CD8-positive, alpha-beta memory T cell (primary cell): ENCODE data around the gene UFC1. TPM values are rescaled to one million over a fixed set of nuclear protein-coding genes. Genes with fewer than 3 reads are reported as not detected.

Source experiments
- CTCF ChIA-PET: fragments of 350-600 bp; sonication (Branson Sonifier 250); formaldehyde crosslinking; loops from one replicate; lab custom pipeline; 2021; ENCODE audit warnings: antibody characterized with exemption; lab: Charles Lee
- POLR2A ChIA-PET: fragments of 350-600 bp; sonication (Branson Sonifier 250); formaldehyde crosslinking; loops from one replicate; lab custom pipeline; 2021; ENCODE audit warnings: antibody characterized with exemption; lab: Charles Lee
- DNase-seq, 5 donors: peaks; one replicate each; pipeline versions ENCODE4 v3.0.0 to v3.0.0-alpha.2; 2020 to 2022; ENCODE audit warnings: mixed read lengths in 1 of 5
- H3K27ac ChIP-seq: one replicate; pipeline ENCODE4 v1.7.0; 2013; ENCODE audit warnings: low read depth, mild to moderate bottlenecking, low read length, moderate library complexity
- H3K27me3 ChIP-seq: 2 replicates; pipeline ENCODE4 v1.7.0; 2013; ENCODE audit warnings: low read length, mild to moderate bottlenecking; ENCODE audit not compliant: insufficient read depth, poor library complexity, severe bottlenecking
- H3K36me3 ChIP-seq: 2 replicates; pipeline ENCODE4 v1.7.0; 2013; ENCODE audit warnings: mild to moderate bottlenecking, low read length, moderate library complexity; ENCODE audit not compliant: insufficient read depth
- H3K4me1 ChIP-seq: 2 replicates; pipeline ENCODE4 v1.7.0; 2013; ENCODE audit warnings: mild to moderate bottlenecking, low read length, moderate library complexity; ENCODE audit not compliant: insufficient read depth
- H3K4me3 ChIP-seq: 2 replicates; pipeline ENCODE4 v1.7.0; 2013; ENCODE audit warnings: mild to moderate bottlenecking, low read length
- H3K9me3 ChIP-seq: 2 replicates; pipeline ENCODE4 v1.7.0; 2013; ENCODE audit warnings: mild to moderate bottlenecking, low read length
- H3K27ac Mint-ChIP-seq, 8 donors: one replicate each; pipeline ENCODE4 v1.8.0; 2020 to 2021; ENCODE audit warnings: mixed read lengths in 8 of 8, mild to moderate bottlenecking in 6 of 8, inconsistent platforms in 3 of 8, moderate library complexity in 3 of 8
- H3K27me3 Mint-ChIP-seq, 2 donors: one replicate each; pipeline ENCODE4 v1.8.0; 2020 to 2021; ENCODE audit warnings: mixed read lengths in 2 of 2, mild to moderate bottlenecking in 1 of 2, moderate library complexity in 1 of 2
- H3K36me3 Mint-ChIP-seq, 3 donors: one replicate each; pipeline ENCODE4 v1.8.0; 2020 to 2021; ENCODE audit warnings: mixed read lengths in 3 of 3, inconsistent platforms in 1 of 3, mild to moderate bottlenecking in 1 of 3
- H3K4me1 Mint-ChIP-seq, 3 donors: one replicate each; pipeline ENCODE4 v1.8.0; 2020 to 2021; ENCODE audit warnings: mixed read lengths in 3 of 3, inconsistent platforms in 1 of 3, mild to moderate bottlenecking in 1 of 3
- H3K4me3 Mint-ChIP-seq, 7 donors: one replicate each; pipeline ENCODE4 v1.8.0; 2020 to 2021; ENCODE audit warnings: mixed read lengths in 7 of 7, mild to moderate bottlenecking in 6 of 7, moderate library complexity in 4 of 7, inconsistent platforms in 2 of 7
- H3K9me3 Mint-ChIP-seq, 5 donors: one replicate each; pipeline ENCODE4 v1.8.0; 2020 to 2022; ENCODE audit warnings: mixed read lengths in 5 of 5, mild to moderate bottlenecking in 3 of 5, moderate library complexity in 2 of 5, inconsistent platforms in 1 of 5
- polyA plus RNA-seq: library from polyadenylated mRNA; unstranded; fragments of 300-500 nt; fragmentation: Illumina TruSeq; gene quantifications from one replicate; pipeline ENCODE4 v1.2.3, GENCODE V29; 2021
- total RNA-seq, 2 experiments: library from RNA; stranded (reverse); gene quantifications; one replicate each; pipeline ENCODE4 v1.2.3, GENCODE V29; 2021

UFC1 gene
- 100 to 1,000 TPM; 109 to 118 TPM for total RNA-seq
- 174 TPM for polyA plus RNA-seq

GRCh38 chr1:161153682-161154337 is at the start of gene UFC1:
Gene UFC1 (plus strand): TSS chr1:161153978. CDS start chr1:161153998, 20 bp downstream.
- Mint-ChIP-seq H3K4me3 (peak within 1 kb of the TSS; percentile 98 to 100 (median 98)), H3K27me3 (no peaks in the 10 kb centered on the region), H3K9me3 (no peaks in the 10 kb centered on the region), H3K36me3 (peaks cover 0 to 33% (median 7%) of the 10 kb centered on the region in 3 donors), H3K27ac (peak within 1 kb of the TSS; percentile 98 to 100 (median 100)), H3K4me1 (peaks cover 25 to 44% (median 34%) of the 10 kb centered on the region in 3 donors)
- Histone ChIP-seq H3K4me1 (peaks cover 14% of the 10 kb centered on the region), H3K9me3 (no peaks in the 10 kb centered on the region), H3K36me3 (no peaks in the 10 kb centered on the region), H3K4me3 (peak within 1 kb of the TSS; percentile 87), H3K27ac (peak within 1 kb of the TSS; percentile 98), H3K27me3 (no peaks in the 10 kb centered on the region)
- CTCF ChIA-PET = interaction anchor here (0.7 to 6.4 kb wide), 8 partner anchors 12 to 154 kb away, joined by 3 to 44 read pairs (median 4); partner anchors contain the start of genes ARHGAP30, B4GALT3, PPOX and TOMM40L
- DNase-seq = peak; percentile 68 to 90 (median 88)
- POLR2A ChIA-PET = interaction anchor here (0.6 to 2.2 kb wide), 12 partner anchors 12 to 160 kb away, joined by 3 to 17 read pairs (median 4); partner anchors contain the start of genes ARHGAP30, B4GALT3, DEDD and NDUFS2

DNA sequence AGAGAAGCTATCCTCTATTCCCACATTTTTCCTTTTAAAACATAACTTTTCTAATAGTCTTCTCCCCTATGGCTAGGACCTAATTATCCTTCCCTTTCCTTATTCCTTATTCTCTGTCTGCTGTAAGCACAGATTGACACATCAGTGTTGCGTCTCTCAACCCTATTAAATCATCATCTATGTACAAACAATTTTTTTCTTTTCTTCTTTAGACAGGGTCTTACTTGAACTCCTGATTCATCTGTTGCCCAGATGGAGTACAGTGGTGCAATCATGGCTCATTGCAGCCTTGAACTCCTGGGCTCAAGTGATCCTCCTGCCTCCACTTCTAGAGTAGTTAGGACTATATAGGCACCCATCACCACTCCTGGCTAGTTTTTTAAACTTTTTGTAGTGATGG is 47.3 kb upstream of the UFC1 start:
- Mint-ChIP-seq H3K4me3 (no peak overlapping the region), H3K9me3 (no peaks in the 10 kb centered on the region), H3K36me3 (peaks cover 0 to 39% (median 11%) of the 10 kb centered on the region in 3 donors), H3K27me3 (no peaks in the 10 kb centered on the region), H3K27ac (peak overlapping the region in 3 of 8 donors; percentile 69 to 93 (median 70)), H3K4me1 (peaks cover 19 to 34% (median 31%) of the 10 kb centered on the region in 3 donors)
- Histone ChIP-seq H3K9me3 (no peaks in the 10 kb centered on the region), H3K27ac (no peak overlapping the region), H3K36me3 (peaks cover 7% of the 10 kb centered on the region), H3K4me3 (no peak overlapping the region), H3K4me1 (no peaks in the 10 kb centered on the region), H3K27me3 (no peaks in the 10 kb centered on the region)
- CTCF ChIA-PET = interaction anchor here (2.2 kb wide), 1 partner anchor 9 kb away, joined by 12 read pairs; the partner anchor contains the start of gene KLHDC9
- POLR2A ChIA-PET = no interaction called here
- no peak for DNase-seq

GRCh38 chr1:161111117-161111516 is 42.7 kb upstream of the UFC1 start:
- no peak for DNase-seq
- H3K4me1 Mint-ChIP-seq = peaks cover 43 to 63% (median 59%) of the 10 kb centered on the region in 3 donors
- Histone ChIP-seq H3K9me3 (no peaks in the 10 kb centered on the region), H3K4me3 (no peak overlapping the region), H3K27ac (no peak overlapping the region), H3K4me1 (peaks cover 18% of the 10 kb centered on the region), H3K27me3 (no peaks in the 10 kb centered on the region), H3K36me3 (no peaks in the 10 kb centered on the region)
- ChIA-PET POLR2A (interaction anchor here (0.5 kb wide), 1 partner anchor 55 kb away, joined by 3 read pairs; no protein-coding TSS in a partner anchor), CTCF (no interaction called here)
- H3K9me3 Mint-ChIP-seq = no peaks in the 10 kb centered on the region
- H3K4me3 Mint-ChIP-seq = no peak overlapping the region
- H3K27ac Mint-ChIP-seq = no peak overlapping the region
- H3K27me3 Mint-ChIP-seq = no peaks in the 10 kb centered on the region
- H3K36me3 Mint-ChIP-seq = peaks cover 0 to 35% (median 8%) of the 10 kb centered on the region in 3 donors

DNA sequence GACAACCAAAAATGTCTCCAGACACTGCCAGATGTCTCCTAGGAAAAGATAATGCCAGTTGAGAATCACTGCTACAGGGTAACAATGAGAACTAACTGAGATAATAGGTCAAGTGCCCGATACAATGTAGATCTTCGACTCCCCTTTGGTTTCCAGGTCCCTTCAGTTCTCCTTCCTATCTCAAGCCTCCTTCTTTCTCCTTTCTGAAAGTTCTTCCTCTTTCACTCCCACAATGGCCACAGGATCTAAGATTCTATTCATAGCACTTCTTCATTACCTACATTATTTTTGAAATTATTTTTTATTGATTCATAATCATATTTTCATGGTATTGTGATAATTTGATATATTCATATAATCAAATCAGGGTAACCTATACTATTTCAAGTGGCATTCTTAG is 42.3 kb upstream of the UFC1 start:
- POLR2A ChIA-PET = interaction anchor here (0.5 kb wide), 1 partner anchor 54 kb away, joined by 3 read pairs; no protein-coding TSS in a partner anchor
- Mint-ChIP-seq H3K27ac (peak overlapping the region in 2 of 8 donors; percentile 42 to 48), H3K4me1 (peaks cover 43 to 63% (median 59%) of the 10 kb centered on the region in 3 donors), H3K4me3 (no peak overlapping the region), H3K27me3 (no peaks in the 10 kb centered on the region), H3K36me3 (peaks cover 0 to 33% (median 5%) of the 10 kb centered on the region in 3 donors), H3K9me3 (no peaks in the 10 kb centered on the region)
- H3K9me3 ChIP-seq = no peaks in the 10 kb centered on the region
- no peak overlapping the region for H3K4me3 ChIP-seq
- H3K36me3 ChIP-seq = no peaks in the 10 kb centered on the region
- DNase-seq = no peak
- peaks cover 22% of the 10 kb centered on the region for H3K4me1 ChIP-seq
- CTCF ChIA-PET = interaction anchor here (1.5 kb wide), 1 partner anchor 14 kb away, joined by 5 read pairs; the partner anchor contains the start of gene KLHDC9
- H3K27ac ChIP-seq = no peak overlapping the region
- no peaks in the 10 kb centered on the region for H3K27me3 ChIP-seq

- CTCF ChIA-PET = interaction anchor here (1.2 kb wide), 1 partner anchor 116 kb away, joined by 3 read pairs; no protein-coding TSS in a partner anchor
- Mint-ChIP-seq H3K9me3 (no peaks in the 10 kb centered on the region), H3K4me1 (peaks cover 56 to 80% (median 69%) of the 10 kb centered on the region in 3 donors), H3K27me3 (no peaks in the 10 kb centered on the region), H3K27ac (peak overlapping the region in 7 of 8 donors; percentile 1 to 94 (median 29)), H3K4me3 (no peak overlapping the region), H3K36me3 (peaks cover 0 to 37% (median 5%) of the 10 kb centered on the region in 3 donors)
- Histone ChIP-seq H3K27me3 (no peaks in the 10 kb centered on the region), H3K4me3 (no peak overlapping the region), H3K27ac (no peak overlapping the region), H3K36me3 (no peaks in the 10 kb centered on the region), H3K4me1 (peaks cover 37% of the 10 kb centered on the region), H3K9me3 (no peaks in the 10 kb centered on the region)
- POLR2A ChIA-PET = no interaction called here
- no peak for DNase-seq
These were observed 39.9 kb upstream of the UFC1 start for GRCh38 chr1:161113915-161114314.

- CTCF ChIA-PET = interaction anchor here (1.2 kb wide), 1 partner anchor 117 kb away, joined by 3 read pairs; no protein-coding TSS in a partner anchor
- H3K4me3 Mint-ChIP-seq = no peak overlapping the region
These were observed 39.2 kb upstream of the UFC1 start for GRCh38 chr1:161114556-161114955.

GRCh38 chr1:161115132-161115711 is 38.6 kb upstream of the UFC1 start:
- Histone ChIP-seq H3K4me1 (peaks cover 50% of the 10 kb centered on the region), H3K36me3 (no peaks in the 10 kb centered on the region), H3K27me3 (no peaks in the 10 kb centered on the region), H3K9me3 (no peaks in the 10 kb centered on the region), H3K4me3 (no peak overlapping the region), H3K27ac (no peak overlapping the region)
- no peaks in the 10 kb centered on the region for H3K9me3 Mint-ChIP-seq
- POLR2A ChIA-PET = no interaction called here
- CTCF ChIA-PET = interaction anchor here (1.2 kb wide), 1 partner anchor 117 kb away, joined by 3 read pairs; no protein-coding TSS in a partner anchor
- no peaks in the 10 kb centered on the region for H3K27me3 Mint-ChIP-seq
- no peak for DNase-seq
- H3K27ac Mint-ChIP-seq = peak overlapping the region in 4 of 8 donors; percentile 29 to 78 (median 60)
- peaks cover 0 to 39% (median 4%) of the 10 kb centered on the region in 3 donors for H3K36me3 Mint-ChIP-seq
- peaks cover 68 to 88% (median 77%) of the 10 kb centered on the region in 3 donors for H3K4me1 Mint-ChIP-seq
- H3K4me3 Mint-ChIP-seq = peak overlapping the region in 5 of 7 donors; percentile 11 to 94 (median 36)

More at GRCh38 chr1:161114556-161114955, 39.2 kb upstream of the UFC1 start:
- Mint-ChIP-seq H3K27ac (peak overlapping the region in 6 of 8 donors; percentile 1 to 74 (median 16)), H3K9me3 (no peaks in the 10 kb centered on the region), H3K27me3 (no peaks in the 10 kb centered on the region), H3K4me1 (peaks cover 61 to 82% (median 70%) of the 10 kb centered on the region in 3 donors), H3K36me3 (peaks cover 0 to 33% (median 2%) of the 10 kb centered on the region in 3 donors)
- Histone ChIP-seq H3K4me3 (no peak overlapping the region), H3K4me1 (peaks cover 44% of the 10 kb centered on the region), H3K36me3 (no peaks in the 10 kb centered on the region), H3K9me3 (no peaks in the 10 kb centered on the region), H3K27ac (no peak overlapping the region), H3K27me3 (no peaks in the 10 kb centered on the region)
- POLR2A ChIA-PET = no interaction called here
- no peak for DNase-seq
